NAMALWA (cell line): Measurements from ENCODE around the gene PELI3.
A peak's percentile ranks its signal among the peaks of the same experiment; 100 is the strongest.

Experiments
- DNase-seq: peaks from one replicate; pipeline ENCODE4 v3.0.0-alpha.2; 2015; ENCODE audit warnings: low spot score

Gene PELI3

GRCh38 chr11:66475349-66476172 lies 8.9 kb downstream of the PELI3 start:
- DNase-seq: no peak

- DNase-seq: no peak
These were observed 9.6 kb downstream of the PELI3 start for GRCh38 chr11:66476173-66476840.

- DNase-seq: no peak
These were observed 10.1 kb downstream of the PELI3 start for GRCh38 chr11:66476841-66477251.

- DNase-seq: no peak
These were observed 10.8 kb downstream of the PELI3 start for GRCh38 chr11:66477263-66478201.

- peak; percentile 68 for DNase-seq
These were observed 12.2 kb downstream of the PELI3 start for GRCh38 chr11:66478729-66479393.

- no peak for DNase-seq
These were observed 12.8 kb downstream of the PELI3 start for GRCh38 chr11:66479394-66480116.

- peak; percentile 98 for DNase-seq
These were observed 13.6 kb downstream of the PELI3 start, which contains the start of gene DPP3 for GRCh38 chr11:66480117-66480938. TSS of gene DPP3 (plus strand) at chr11:66480434. CDS start at chr11:66482201, 1,767 bp downstream.

- DNase-seq: no peak
These were observed 18.2 kb downstream of the PELI3 start for GRCh38 chr11:66484806-66485380.

GRCh38 chr11:66488957-66489356 lies 22.3 kb downstream of the PELI3 start:
- no peak for DNase-seq

- DNase-seq: no peak
These were observed 22.9 kb downstream of the PELI3 start for GRCh38 chr11:66489636-66490035.

- no peak for DNase-seq
These were observed 24.7 kb downstream of the PELI3 start for GRCh38 chr11:66491315-66491935.

GRCh38 chr11:66492161-66492865 lies 25.6 kb downstream of the PELI3 start:
- DNase-seq: no peak

GRCh38 chr11:66493130-66493529 lies 26.4 kb downstream of the PELI3 start:
- no peak for DNase-seq

- no peak for DNase-seq
These were observed 27.8 kb downstream of the PELI3 start for GRCh38 chr11:66494458-66494857.

- DNase-seq: no peak
These were observed 28.2 kb downstream of the PELI3 start for GRCh38 chr11:66494935-66495334.

- DNase-seq: no peak
These were observed 28.7 kb downstream of the PELI3 start for GRCh38 chr11:66495401-66495854.

GRCh38 chr11:66497206-66497605 lies 30.5 kb downstream of the PELI3 start:
- no peak for DNase-seq

- DNase-seq: no peak
These were observed 31.8 kb downstream of the PELI3 start for GRCh38 chr11:66498506-66498905.
